Memory B cell (primary cell): ENCODE results near the gene PLXND1.
"Not testable (repeated sequence)": the region's sequence is repeated elsewhere in the genome, so short reads cannot be mapped to it uniquely, and the experiment has no call there.

Experiments
- ATAC-seq: fragments of 150-1000 bp; cut with Tn5 transposase; 2 replicates; pipeline ENCODE4 v1.10.0; 2021; ENCODE audit warnings: low read depth, mild to moderate bottlenecking, moderate library complexity
- DNase-seq, 2 donors: peaks; one replicate each; pipeline ENCODE4 v3.0.0; 2022; ENCODE audit warnings: low spot score in 2 of 2
- H3K27ac Mint-ChIP-seq: one replicate; pipeline ENCODE4 v1.8.0; 2022; ENCODE audit warnings: mild to moderate bottlenecking, moderate library complexity, mixed read lengths
- H3K27me3 Mint-ChIP-seq: one replicate; pipeline ENCODE4 v1.8.0; 2022; ENCODE audit warnings: mixed read lengths
- H3K36me3 Mint-ChIP-seq: one replicate; pipeline ENCODE4 v1.8.0; 2022; ENCODE audit warnings: mild to moderate bottlenecking, mixed read lengths
- H3K4me1 Mint-ChIP-seq: one replicate; pipeline ENCODE4 v1.8.0; 2022; ENCODE audit warnings: mixed read lengths
- H3K4me3 Mint-ChIP-seq: one replicate; pipeline ENCODE4 v1.8.0; 2022; ENCODE audit warnings: mild to moderate bottlenecking, moderate library complexity, mixed read lengths
- H3K9me3 Mint-ChIP-seq: one replicate; pipeline ENCODE4 v1.8.0; 2022; ENCODE audit warnings: mixed read lengths

Gene PLXND1

GRCh38 chr3:129606636-129607390 is at the start of gene PLXND1:
Gene PLXND1, minus strand, starts transcription at chr3:129606676. Its CDS starts 37 bp downstream, at chr3:129606639.
- Mint-ChIP-seq H3K27ac (peak within 1 kb of the TSS; percentile 78), H3K4me1 (peaks cover 16% of the 10 kb centered on the region), H3K9me3 (no peaks in the 10 kb centered on the region), H3K36me3 (no peaks in the 10 kb centered on the region), H3K27me3 (peaks cover 16% of the 10 kb centered on the region), H3K4me3 (peak within 1 kb of the TSS; percentile 94)
- peak; percentile 44 for ATAC-seq
- DNase-seq = no peak

GRCh38 chr3:129655291-129655700 is 48.8 kb upstream of the PLXND1 start:
- no peaks in the 10 kb centered on the region for H3K9me3 Mint-ChIP-seq

GRCh38 chr3:129654131-129654530 is 47.7 kb upstream of the PLXND1 start:
- Mint-ChIP-seq H3K9me3 (no peaks in the 10 kb centered on the region), H3K4me1 (peaks cover 8% of the 10 kb centered on the region), H3K27me3 (no peaks in the 10 kb centered on the region), H3K27ac (no peak overlapping the region), H3K4me3 (no peak overlapping the region), H3K36me3 (peaks cover 5% of the 10 kb centered on the region)
- DNase-seq (no peak), ATAC-seq (no peak)

More at GRCh38 chr3:129655291-129655700, 48.8 kb upstream of the PLXND1 start:
- no peak for ATAC-seq
- Mint-ChIP-seq H3K36me3 (peaks cover 3% of the 10 kb centered on the region), H3K4me1 (peaks cover 6% of the 10 kb centered on the region), H3K4me3 (no peak overlapping the region), H3K27me3 (no peaks in the 10 kb centered on the region), H3K27ac (no peak overlapping the region)
- DNase-seq = no peak

GRCh38 chr3:129653019-129653418 is 46.5 kb upstream of the PLXND1 start:
- no peaks in the 10 kb centered on the region for H3K9me3 Mint-ChIP-seq
- H3K4me1 Mint-ChIP-seq = peaks cover 3% of the 10 kb centered on the region
- H3K36me3 Mint-ChIP-seq = peaks cover 5% of the 10 kb centered on the region
- ATAC-seq (no peak), DNase-seq (no peak)
- peak overlapping the region; percentile 36 for H3K27ac Mint-ChIP-seq
- H3K27me3 Mint-ChIP-seq = no peaks in the 10 kb centered on the region
- no peak overlapping the region for H3K4me3 Mint-ChIP-seq

- H3K4me3 Mint-ChIP-seq = no peak overlapping the region
- peaks cover 5% of the 10 kb centered on the region for H3K36me3 Mint-ChIP-seq
- no peak overlapping the region for H3K27ac Mint-ChIP-seq
- ATAC-seq (no peak), DNase-seq (no peak)
- no peaks in the 10 kb centered on the region for H3K27me3 Mint-ChIP-seq
- no peaks in the 10 kb centered on the region for H3K9me3 Mint-ChIP-seq
- H3K4me1 Mint-ChIP-seq = peaks cover 2% of the 10 kb centered on the region
Observed at GRCh38 chr3:129651435-129652202, 45.1 kb upstream of the PLXND1 start.

- Mint-ChIP-seq H3K4me1 (peaks cover 2% of the 10 kb centered on the region), H3K27ac (no peak overlapping the region), H3K36me3 (peaks cover 5% of the 10 kb centered on the region), H3K9me3 (no peaks in the 10 kb centered on the region), H3K27me3 (no peaks in the 10 kb centered on the region), H3K4me3 (no peak overlapping the region)
- DNase-seq (peak; percentile 45 to 54), ATAC-seq (peak; percentile 52)
Observed at GRCh38 chr3:129650256-129650872, 43.9 kb upstream of the PLXND1 start.

- ATAC-seq = no peak
- Mint-ChIP-seq H3K4me3 (no peak overlapping the region), H3K4me1 (peaks cover 2% of the 10 kb centered on the region), H3K27me3 (no peaks in the 10 kb centered on the region), H3K27ac (no peak overlapping the region), H3K36me3 (peaks cover 2% of the 10 kb centered on the region), H3K9me3 (no peaks in the 10 kb centered on the region)
- no peak for DNase-seq
Observed at GRCh38 chr3:129648391-129648790, 41.9 kb upstream of the PLXND1 start.

- DNase-seq = no peak
- Mint-ChIP-seq H3K27ac (no peak overlapping the region), H3K36me3 (peaks cover 2% of the 10 kb centered on the region), H3K4me1 (peaks cover 2% of the 10 kb centered on the region), H3K27me3 (no peaks in the 10 kb centered on the region), H3K9me3 (no peaks in the 10 kb centered on the region), H3K4me3 (no peak overlapping the region)
- no peak for ATAC-seq
Observed at GRCh38 chr3:129645286-129645685, 38.8 kb upstream of the PLXND1 start.

- no peak for ATAC-seq
- no peak overlapping the region for H3K27ac Mint-ChIP-seq
Observed at GRCh38 chr3:129644836-129645235, 38.4 kb upstream of the PLXND1 start.

GRCh38 chr3:129641567-129642260 is 35.2 kb upstream of the PLXND1 start:
- H3K4me1 Mint-ChIP-seq, H3K36me3 Mint-ChIP-seq, H3K27me3 Mint-ChIP-seq, ATAC-seq, H3K27ac Mint-ChIP-seq, DNase-seq, H3K9me3 Mint-ChIP-seq, H3K4me3 Mint-ChIP-seq: not testable (repeated sequence)

More at GRCh38 chr3:129644836-129645235, 38.4 kb upstream of the PLXND1 start:
- no peak overlapping the region for H3K4me3 Mint-ChIP-seq
- H3K36me3 Mint-ChIP-seq = no peaks in the 10 kb centered on the region
- no peaks in the 10 kb centered on the region for H3K27me3 Mint-ChIP-seq
- DNase-seq = no peak
- H3K4me1 Mint-ChIP-seq = no peaks in the 10 kb centered on the region
- H3K9me3 Mint-ChIP-seq = no peaks in the 10 kb centered on the region

- not testable (repeated sequence) for H3K36me3 Mint-ChIP-seq, DNase-seq, H3K4me1 Mint-ChIP-seq, ATAC-seq, H3K27me3 Mint-ChIP-seq, H3K4me3 Mint-ChIP-seq, H3K9me3 Mint-ChIP-seq, H3K27ac Mint-ChIP-seq
Observed at GRCh38 chr3:129640985-129641384, 34.5 kb upstream of the PLXND1 start.

- H3K27ac Mint-ChIP-seq = no peak overlapping the region
- no peak for ATAC-seq
- peaks cover 4% of the 10 kb centered on the region for H3K36me3 Mint-ChIP-seq
- no peak overlapping the region for H3K4me3 Mint-ChIP-seq
- DNase-seq = no peak
- peaks cover 12% of the 10 kb centered on the region for H3K27me3 Mint-ChIP-seq
- H3K4me1 Mint-ChIP-seq = no peaks in the 10 kb centered on the region
- H3K9me3 Mint-ChIP-seq = peaks cover 6% of the 10 kb centered on the region
Observed at GRCh38 chr3:129638481-129638880, 32.0 kb upstream of the PLXND1 start.

- Mint-ChIP-seq H3K27ac (no peak overlapping the region), H3K36me3 (peaks cover 4% of the 10 kb centered on the region), H3K4me3 (no peak overlapping the region), H3K4me1 (no peaks in the 10 kb centered on the region), H3K9me3 (peaks cover 6% of the 10 kb centered on the region), H3K27me3 (peaks cover 12% of the 10 kb centered on the region)
- DNase-seq (no peak), ATAC-seq (no peak)
Observed at GRCh38 chr3:129636082-129636481, 29.6 kb upstream of the PLXND1 start.

GRCh38 chr3:129635656-129636055 is 29.2 kb upstream of the PLXND1 start:
- H3K9me3 Mint-ChIP-seq = peaks cover 6% of the 10 kb centered on the region

More at GRCh38 chr3:129635656-129636055, 29.2 kb upstream of the PLXND1 start:
- H3K27ac Mint-ChIP-seq = no peak overlapping the region
- ATAC-seq (no peak), DNase-seq (no peak)
- H3K27me3 Mint-ChIP-seq = peaks cover 12% of the 10 kb centered on the region
- no peak overlapping the region for H3K4me3 Mint-ChIP-seq
- H3K4me1 Mint-ChIP-seq = no peaks in the 10 kb centered on the region
- H3K36me3 Mint-ChIP-seq = peaks cover 4% of the 10 kb centered on the region
